Measurements from ENCODE around the gene TGFBR2. TPM values are rescaled to one million over a fixed set of nuclear protein-coding genes. Genes with fewer than 3 reads are reported as not detected.
A peak's percentile ranks its signal among the peaks of the same experiment; 100 is the strongest.

Gene TGFBR2
- total and polyA plus RNA-seq, 4 donors, result 13.9 to 61.2 (median 33.7) TPM

- peak overlapping the region; percentile 69 to 80 for H3K27ac ChIP-seq (ENCODE audit: low read depth in 1 of 2, low read length in 2 of 2)
- TF ChIP-seq TAF1 (conservative IDR thresholded peaks at IDR 0.05) (no peak), REST (IDR thresholded peaks at IDR 0.05) (peak; percentile 87), CTCF (IDR thresholded peaks at IDR 0.05; ENCODE audit: low read depth, low read length, missing input control) (no peak), RAD21 (IDR thresholded peaks at IDR 0.05) (peak; percentile 61 to 65), HNF4G (IDR thresholded peaks at IDR 0.05) (peak; percentile 17), RXRA (IDR thresholded peaks at IDR 0.05) (peak; percentile 83 to 92), SP1 (IDR thresholded peaks at IDR 0.05) (peak; percentile 94), FOXA2 (IDR thresholded peaks at IDR 0.05) (peak; percentile 53), GABPA (IDR thresholded peaks at IDR 0.05 in 1 of 2, conservative IDR thresholded peaks at IDR 0.05 in 1 of 2) (peak in 1 of 2 donors; percentile 64), MAX (IDR thresholded peaks at IDR 0.05) (peak; percentile 74), FOXA1 (IDR thresholded peaks at IDR 0.05) (peak; percentile 42), ATF3 (IDR thresholded peaks at IDR 0.05) (peak; percentile 92), EGR1 (IDR thresholded peaks at IDR 0.05; ENCODE audit: low read depth in 2 of 2) (peak in 1 of 2 donors; percentile 56), YY1 (IDR thresholded peaks at IDR 0.05) (peak; percentile 68), HNF4A (conservative IDR thresholded peaks at IDR 0.05) (peak; percentile 68 to 81), NR2F2 (IDR thresholded peaks at IDR 0.05) (no peak), JUND (IDR thresholded peaks at IDR 0.05) (peak; percentile 90 to 95)
- TF ChIP-seq, protein P1, sequence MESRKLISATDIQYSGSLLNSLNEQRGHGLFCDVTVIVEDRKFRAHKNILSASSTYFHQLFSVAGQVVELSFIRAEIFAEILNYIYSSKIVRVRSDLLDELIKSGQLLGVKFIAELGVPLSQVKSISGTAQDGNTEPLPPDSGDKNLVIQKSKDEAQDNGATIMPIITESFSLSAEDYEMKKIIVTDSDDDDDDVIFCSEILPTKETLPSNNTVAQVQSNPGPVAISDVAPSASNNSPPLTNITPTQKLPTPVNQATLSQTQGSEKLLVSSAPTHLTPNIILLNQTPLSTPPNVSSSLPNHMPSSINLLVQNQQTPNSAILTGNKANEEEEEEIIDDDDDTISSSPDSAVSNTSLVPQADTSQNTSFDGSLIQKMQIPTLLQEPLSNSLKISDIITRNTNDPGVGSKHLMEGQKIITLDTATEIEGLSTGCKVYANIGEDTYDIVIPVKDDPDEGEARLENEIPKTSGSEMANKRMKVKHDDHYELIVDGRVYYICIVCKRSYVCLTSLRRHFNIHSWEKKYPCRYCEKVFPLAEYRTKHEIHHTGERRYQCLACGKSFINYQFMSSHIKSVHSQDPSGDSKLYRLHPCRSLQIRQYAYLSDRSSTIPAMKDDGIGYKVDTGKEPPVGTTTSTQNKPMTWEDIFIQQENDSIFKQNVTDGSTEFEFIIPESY (IDR thresholded peaks at IDR 0.05), result peak; percentile 76
- H3K36me3 ChIP-seq (ENCODE audit: control insufficient read depth in 4 of 4, insufficient read depth in 3 of 4, low read depth in 1 of 4, low read length in 3 of 4), result no peaks in the 10 kb centered on the region
- H3K27me3 ChIP-seq (ENCODE audit: control insufficient read depth in 4 of 4, insufficient read depth in 4 of 4, low read length in 3 of 4), result no peaks in the 10 kb centered on the region
- no peak for DNase-seq (ENCODE audit: low spot score)
- H3K4me1 ChIP-seq (ENCODE audit: control insufficient read depth in 4 of 4, insufficient read depth in 4 of 4, low read length in 3 of 4), result peaks cover 2 to 13% (median 9%) of the 10 kb centered on the region in 4 donors
- H3K9me3 ChIP-seq (ENCODE audit: control insufficient read depth in 4 of 4, low read length in 3 of 4), result no peaks in the 10 kb centered on the region
- 20% methylated on average over 1 of the region's 1 CpG for WGBS
- H3K9ac ChIP-seq (ENCODE audit: low read depth in 1 of 2, low read length in 2 of 2), result peak overlapping the region in 1 of 2 donors; percentile 65
- H3K4me3 ChIP-seq (ENCODE audit: low read depth in 1 of 3, low read length in 3 of 3), result no peak overlapping the region
Measured at GRCh38 chr3:30597131-30597768, 9.2 kb upstream of the TGFBR2 start.
